Measurements from ENCODE around the gene ZNF2.

ZNF2 gene

GRCh38 chr2:95231723-95232122, 66.1 kb downstream of the ZNF2 start:
- H3K27me3 Mint-ChIP-seq: peaks cover 0 to 12% of the 10 kb centered on the region in 2 donors
- DNase-seq (peak; percentile 21), ATAC-seq (replicated peaks) (peak; percentile 74 to 77)
- H3K4me3 Mint-ChIP-seq: no peak overlapping the region
- peaks cover 8% of the 10 kb centered on the region in 2 donors for H3K9me3 Mint-ChIP-seq
- H3K4me1 Mint-ChIP-seq: no peaks in the 10 kb centered on the region
- H3K27ac Mint-ChIP-seq: no peak overlapping the region
- peaks cover 0 to 18% of the 10 kb centered on the region in 2 donors for H3K36me3 Mint-ChIP-seq

- H3K27me3 Mint-ChIP-seq: peaks cover 0 to 12% of the 10 kb centered on the region in 2 donors
- no peak overlapping the region for H3K4me3 Mint-ChIP-seq
- no peaks in the 10 kb centered on the region for H3K4me1 Mint-ChIP-seq
- H3K36me3 Mint-ChIP-seq: peaks cover 0 to 18% of the 10 kb centered on the region in 2 donors
- DNase-seq: no peak
- no peak overlapping the region for H3K27ac Mint-ChIP-seq
- ATAC-seq (replicated peaks): no peak
- H3K9me3 Mint-ChIP-seq: peaks cover 8% of the 10 kb centered on the region in 2 donors
Measured at GRCh38 chr2:95232232-95232631, 66.6 kb downstream of the ZNF2 start.

Measured in stimulated activated naive B cell treated with anti-CD40 and anti-IgM and Interleukin-4, amounts not matched to agents 10 μg/mL and 1 μg/mL and 100 μg/mL, for 72 hours (primary cell).